Osteoblast (primary cell): ENCODE data around the gene NLRX1. TPM values are rescaled to one million over a fixed set of nuclear protein-coding genes. Genes with fewer than 3 reads are reported as not detected.

Experiments
- DNase-seq: peaks from one replicate; pipeline ENCODE4 v3.0.0; 2011; ENCODE audit warnings: low spot score, mixed read lengths; ENCODE audit not compliant: insufficient read length; ENCODE audit errors: missing footprints
- H2AFZ ChIP-seq: 2 replicates; pipeline ENCODE4 v1.6.0; 2011; ENCODE audit warnings: mild to moderate bottlenecking, low read length
- H3K27ac ChIP-seq: 2 replicates; pipeline ENCODE4 v1.5.1; 2011; ENCODE audit warnings: mild to moderate bottlenecking, low read depth, low read length, moderate library complexity
- H3K27me3 ChIP-seq: 2 replicates; pipeline ENCODE4 v1.6.0; 2012; ENCODE audit warnings: mild to moderate bottlenecking, control low read depth, inconsistent platforms, low read length, moderate library complexity; ENCODE audit not compliant: insufficient read depth
- H3K36me3 ChIP-seq: 2 replicates; pipeline ENCODE4 v1.5.1; 2011; ENCODE audit warnings: mild to moderate bottlenecking, low read length, control low read depth, moderate library complexity; ENCODE audit not compliant: insufficient read depth
- H3K4me1 ChIP-seq: 2 replicates; pipeline ENCODE4 v1.5.1; 2011; ENCODE audit warnings: mild to moderate bottlenecking, low read length, control low read depth, moderate library complexity; ENCODE audit not compliant: insufficient read depth
- H3K4me2 ChIP-seq: 2 replicates; pipeline ENCODE4 v1.6.0; 2011; ENCODE audit warnings: mild to moderate bottlenecking, low read length; ENCODE audit not compliant: insufficient read depth
- H3K4me3 ChIP-seq: fragments of 200-600 bp; sonication (generic); 3 replicates; pipeline ENCODE4 v1.5.1; 2012; ENCODE audit warnings: mild to moderate bottlenecking, low read length, inconsistent platforms; ENCODE audit not compliant: insufficient read depth
- H3K79me2 ChIP-seq: 2 replicates; pipeline ENCODE4 v1.6.0; 2012; ENCODE audit warnings: mild to moderate bottlenecking, low read length, control low read depth, inconsistent platforms; ENCODE audit not compliant: insufficient read depth
- H3K9me3 ChIP-seq: 2 replicates; pipeline ENCODE4 v1.5.1; 2011; ENCODE audit warnings: low read depth, low read length, control low read depth
- H4K20me1 ChIP-seq: 2 replicates; pipeline ENCODE4 v1.6.0; 2012; ENCODE audit warnings: mild to moderate bottlenecking, low read length, control low read depth; ENCODE audit not compliant: insufficient read depth
- CTCF ChIP-seq: IDR thresholded peaks from 2 replicates; pipeline ENCODE4 v1.5.1; 2011; ENCODE audit warnings: mild to moderate bottlenecking, low read depth, low read length, moderate library complexity; ENCODE audit errors: extremely low read depth
- total RNA-seq: library from RNA; depleted of rRNA; stranded (reverse); fragments of >200 nt; gene quantifications from 2 replicates; pipeline ENCODE4 v1.2.3, GENCODE V29; 2012

Gene NLRX1
- total RNA-seq, 1 donor: 29.7 TPM

DNA sequence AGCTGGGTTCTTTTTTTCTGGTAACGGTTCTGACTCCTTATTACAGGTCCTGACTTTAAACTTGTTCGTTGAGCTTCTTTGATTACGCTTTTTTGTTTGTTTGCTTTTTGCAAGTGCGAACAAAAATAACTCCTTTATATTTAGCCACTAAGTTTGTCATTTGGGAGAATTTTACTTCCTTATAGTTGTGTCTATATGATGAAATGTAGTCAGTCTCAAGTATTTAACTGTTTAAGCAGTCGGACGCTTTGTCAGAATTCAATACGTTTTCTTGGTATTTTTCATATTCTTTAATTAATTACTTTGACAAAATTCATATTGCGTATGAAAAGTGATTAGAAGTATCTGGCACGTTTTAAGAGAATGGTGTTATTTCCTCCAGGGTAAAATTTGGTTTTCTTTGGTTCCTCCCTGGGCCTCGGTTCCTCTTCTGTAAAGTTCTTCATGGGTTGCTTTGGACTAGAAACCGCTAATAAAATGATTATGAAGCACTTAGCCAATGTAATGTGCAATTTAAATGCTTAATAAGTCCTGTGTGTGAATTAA, 39.0 kb downstream of the NLRX1 start:
- Histone ChIP-seq H3K4me3 (peak overlapping the region; percentile 97), H3K36me3 (no peaks in the 10 kb centered on the region), H3K27ac (peak overlapping the region; percentile 19), H2AFZ (no peak overlapping the region), H3K27me3 (no peaks in the 10 kb centered on the region), H3K4me1 (peaks cover 14% of the 10 kb centered on the region), H4K20me1 (peaks cover 25% of the 10 kb centered on the region), H3K79me2 (peaks cover 55% of the 10 kb centered on the region), H3K4me2 (peak overlapping the region; percentile 84), H3K9me3 (no peaks in the 10 kb centered on the region)
- TF ChIP-seq CTCF: no peak
- DNase-seq: no peak

- H3K9me3 ChIP-seq: no peaks in the 10 kb centered on the region
- no peak for TF ChIP-seq CTCF
- H3K4me2 ChIP-seq: no peak overlapping the region
- H3K4me3 ChIP-seq: no peak overlapping the region
- no peaks in the 10 kb centered on the region for H3K27me3 ChIP-seq
- H3K36me3 ChIP-seq: no peaks in the 10 kb centered on the region
- H4K20me1 ChIP-seq: peaks cover 34% of the 10 kb centered on the region
- H2AFZ ChIP-seq: no peak overlapping the region
- peaks cover 14% of the 10 kb centered on the region for H3K4me1 ChIP-seq
- peaks cover 72% of the 10 kb centered on the region for H3K79me2 ChIP-seq
- DNase-seq: no peak
- H3K27ac ChIP-seq: no peak overlapping the region
These were observed 40.7 kb downstream of the NLRX1 start for GRCh38 chr11:119209186-119209585.

- Histone ChIP-seq H3K27ac (no peak overlapping the region), H3K9me3 (no peaks in the 10 kb centered on the region), H3K36me3 (no peaks in the 10 kb centered on the region), H4K20me1 (peaks cover 34% of the 10 kb centered on the region), H3K4me1 (peaks cover 13% of the 10 kb centered on the region), H2AFZ (no peak overlapping the region), H3K79me2 (peaks cover 80% of the 10 kb centered on the region), H3K27me3 (no peaks in the 10 kb centered on the region), H3K4me3 (no peak overlapping the region), H3K4me2 (no peak overlapping the region)
- DNase-seq: no peak
- no peak for TF ChIP-seq CTCF
These were observed 41.5 kb downstream of the NLRX1 start for GRCh38 chr11:119210050-119210449.

DNA sequence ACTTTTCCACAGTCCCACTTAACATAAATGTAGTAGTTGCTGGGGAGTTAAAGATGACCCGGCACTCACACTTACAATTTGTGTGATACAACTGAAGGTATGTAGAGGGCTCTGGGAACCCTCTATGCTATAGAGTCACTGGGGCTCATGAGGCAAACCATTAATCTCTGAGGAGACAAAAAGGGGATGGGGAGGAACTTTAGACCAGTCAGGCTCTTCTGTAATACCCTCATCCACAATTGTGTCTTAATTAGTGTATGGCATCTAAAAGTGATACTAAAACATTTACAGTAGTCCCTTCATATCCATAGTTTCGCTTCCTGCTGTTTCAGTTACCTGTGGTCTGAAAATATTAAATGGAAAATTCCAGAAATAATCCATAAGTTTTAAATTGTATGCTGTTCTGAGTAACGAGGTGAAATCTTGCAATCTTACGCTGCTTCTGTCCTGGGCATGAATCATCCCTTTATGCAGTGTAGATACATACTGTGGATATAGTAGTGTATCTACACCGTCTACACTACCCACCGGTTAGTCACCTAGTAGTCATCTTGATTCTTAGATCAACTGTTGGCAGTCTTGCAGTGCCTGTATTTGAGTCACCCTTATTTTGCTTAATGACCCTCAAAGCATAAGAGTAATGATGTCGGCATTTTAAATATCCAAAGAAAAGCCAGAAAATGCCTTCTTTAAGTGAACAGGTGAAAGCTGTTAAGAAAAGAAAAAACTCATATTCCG, 49.8 kb downstream of the NLRX1 start:
- Histone ChIP-seq H3K36me3 (no peaks in the 10 kb centered on the region), H3K79me2 (peaks cover 78% of the 10 kb centered on the region), H3K4me3 (no peak overlapping the region), H3K27ac (peak overlapping the region; percentile 53), H4K20me1 (peaks cover 40% of the 10 kb centered on the region), H2AFZ (no peak overlapping the region), H3K4me2 (peak overlapping the region; percentile 28), H3K9me3 (no peaks in the 10 kb centered on the region), H3K4me1 (peaks cover 19% of the 10 kb centered on the region), H3K27me3 (no peaks in the 10 kb centered on the region)
- DNase-seq: peak; percentile 95
- TF ChIP-seq CTCF: no peak
